Measurements from ENCODE around the gene TAMALIN.

TAMALIN gene

DNA sequence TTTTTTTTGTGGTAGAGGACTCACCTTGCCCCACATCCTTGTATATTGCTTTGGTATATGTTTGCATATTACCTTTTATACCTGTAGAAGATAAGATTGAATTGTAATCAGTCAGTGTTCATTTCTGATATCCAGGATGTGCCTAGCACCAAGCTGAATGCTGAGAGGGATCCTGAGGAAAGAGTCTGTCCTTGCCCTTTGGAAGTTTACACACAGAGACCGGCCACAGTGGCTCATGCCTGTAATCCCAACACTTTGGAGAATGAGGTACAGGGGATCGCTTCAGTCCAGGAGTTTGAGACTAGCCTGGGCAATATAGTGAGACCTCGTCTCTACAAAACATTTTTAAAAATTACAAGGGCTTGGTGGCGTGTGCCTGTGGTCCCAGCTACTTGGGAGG is 46.8 kb upstream of the TAMALIN start:
- H3K4me1 ChIP-seq (ENCODE audit: low read length), result peaks cover 14% of the 10 kb centered on the region
- no peaks in the 10 kb centered on the region for H3K36me3 ChIP-seq (replicated peaks; ENCODE audit: insufficient read depth, low read length)
- no peak overlapping the region for H3K9ac ChIP-seq (ENCODE audit: low read length)
- no peaks in the 10 kb centered on the region for H3K27me3 ChIP-seq (replicated peaks; ENCODE audit: insufficient read depth, low read length)
- no peak overlapping the region for H3K4me2 ChIP-seq (ENCODE audit: low read depth, low read length)
- H4K20me1 ChIP-seq (ENCODE audit: insufficient read depth, low read length), result no peaks in the 10 kb centered on the region
- no peaks in the 10 kb centered on the region for H3K9me2 ChIP-seq (replicated peaks; ENCODE audit: insufficient read depth, low read length)
- no peak overlapping the region for H3K27ac ChIP-seq (ENCODE audit: low read length)
- H3K9me3 ChIP-seq (replicated peaks; ENCODE audit: insufficient read depth, low read length), result no peaks in the 10 kb centered on the region
- peaks cover 12% of the 10 kb centered on the region; the same call in 1 of the 2 replicates for H3F3A ChIP-seq (ENCODE audit: insufficient read depth, low read length)
- H3K4me3 ChIP-seq (ENCODE audit: low read length), result no peak overlapping the region
- DNase-seq, result no peak
- TF ChIP-seq, protein P1, sequence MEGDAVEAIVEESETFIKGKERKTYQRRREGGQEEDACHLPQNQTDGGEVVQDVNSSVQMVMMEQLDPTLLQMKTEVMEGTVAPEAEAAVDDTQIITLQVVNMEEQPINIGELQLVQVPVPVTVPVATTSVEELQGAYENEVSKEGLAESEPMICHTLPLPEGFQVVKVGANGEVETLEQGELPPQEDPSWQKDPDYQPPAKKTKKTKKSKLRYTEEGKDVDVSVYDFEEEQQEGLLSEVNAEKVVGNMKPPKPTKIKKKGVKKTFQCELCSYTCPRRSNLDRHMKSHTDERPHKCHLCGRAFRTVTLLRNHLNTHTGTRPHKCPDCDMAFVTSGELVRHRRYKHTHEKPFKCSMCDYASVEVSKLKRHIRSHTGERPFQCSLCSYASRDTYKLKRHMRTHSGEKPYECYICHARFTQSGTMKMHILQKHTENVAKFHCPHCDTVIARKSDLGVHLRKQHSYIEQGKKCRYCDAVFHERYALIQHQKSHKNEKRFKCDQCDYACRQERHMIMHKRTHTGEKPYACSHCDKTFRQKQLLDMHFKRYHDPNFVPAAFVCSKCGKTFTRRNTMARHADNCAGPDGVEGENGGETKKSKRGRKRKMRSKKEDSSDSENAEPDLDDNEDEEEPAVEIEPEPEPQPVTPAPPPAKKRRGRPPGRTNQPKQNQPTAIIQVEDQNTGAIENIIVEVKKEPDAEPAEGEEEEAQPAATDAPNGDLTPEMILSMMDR (IDR thresholded peaks at IDR 0.05; ENCODE audit: low read length), result no peak
- no peak for TF ChIP-seq EZH2phosphoT487 (IDR thresholded peaks at IDR 0.05; ENCODE audit: low read length)
- no peak for TF ChIP-seq EZH2 (optimal IDR thresholded peaks at IDR 0.05; ENCODE audit: low read depth, low read length)
- no peak overlapping the region for H2AFZ ChIP-seq (ENCODE audit: low read length)
- H3K79me2 ChIP-seq (ENCODE audit: low read length), result no peaks in the 10 kb centered on the region

DNA sequence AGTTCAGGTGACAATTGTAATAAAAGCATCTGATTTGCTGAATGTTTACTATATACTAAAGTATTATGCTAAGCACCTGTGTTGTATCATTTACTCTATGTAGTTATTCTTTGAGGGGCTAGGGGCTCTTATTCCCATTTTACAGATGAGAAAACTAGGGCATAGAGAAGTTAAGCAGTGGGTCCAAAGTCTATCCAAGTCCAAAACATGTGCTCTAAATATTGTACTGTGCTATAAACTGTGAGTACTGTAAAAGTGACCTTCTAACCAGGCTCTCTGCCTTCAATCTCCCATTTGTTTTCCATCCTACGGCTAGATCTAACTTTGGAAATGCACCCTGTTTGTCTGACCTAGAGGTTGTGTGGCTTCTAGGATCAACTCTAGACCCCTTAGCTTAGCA is 46.3 kb upstream of the TAMALIN start:
- Histone ChIP-seq H3K9me2 (replicated peaks; ENCODE audit: insufficient read depth, low read length) (no peaks in the 10 kb centered on the region), H3K27me3 (replicated peaks; ENCODE audit: insufficient read depth, low read length) (no peaks in the 10 kb centered on the region), H3K36me3 (replicated peaks; ENCODE audit: insufficient read depth, low read length) (no peaks in the 10 kb centered on the region), H3K79me2 (ENCODE audit: low read length) (no peaks in the 10 kb centered on the region), H3K27ac (ENCODE audit: low read length) (no peak overlapping the region), H3K4me1 (ENCODE audit: low read length) (peaks cover 10% of the 10 kb centered on the region), H3F3A (ENCODE audit: insufficient read depth, low read length) (peaks cover 10% of the 10 kb centered on the region; the same call in 1 of the 2 replicates), H2AFZ (ENCODE audit: low read length) (no peak overlapping the region), H3K4me3 (ENCODE audit: low read length) (no peak overlapping the region), H4K20me1 (ENCODE audit: insufficient read depth, low read length) (no peaks in the 10 kb centered on the region), H3K9ac (ENCODE audit: low read length) (no peak overlapping the region), H3K9me3 (replicated peaks; ENCODE audit: insufficient read depth, low read length) (no peaks in the 10 kb centered on the region), H3K4me2 (ENCODE audit: low read depth, low read length) (no peak overlapping the region)
- DNase-seq, result no peak
- TF ChIP-seq, protein P1 (IDR thresholded peaks at IDR 0.05; ENCODE audit: low read length), result no peak

DNA sequence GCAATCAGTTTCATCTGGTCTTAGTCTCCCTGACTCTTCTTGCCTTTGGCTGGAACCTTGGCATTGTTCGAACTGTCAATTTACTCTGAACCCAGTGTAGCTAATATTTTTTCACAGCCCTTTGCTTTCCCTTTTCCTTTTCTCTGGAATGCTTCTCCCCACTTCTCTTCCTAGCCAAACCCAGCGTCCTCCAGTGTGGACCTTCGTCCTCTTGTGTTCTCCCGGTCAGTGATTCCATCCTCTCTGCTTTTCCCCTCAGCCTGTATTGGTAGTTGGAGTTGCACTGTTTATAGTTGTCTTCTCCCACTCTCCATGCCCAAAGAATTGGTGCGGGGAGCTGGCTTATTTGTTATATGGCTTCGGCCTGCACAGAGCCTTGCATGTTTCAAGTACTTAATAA is 45.9 kb upstream of the TAMALIN start:
- H3K27ac ChIP-seq (ENCODE audit: low read length), result no peak overlapping the region
- no peak for DNase-seq
- TF ChIP-seq, protein P1 (IDR thresholded peaks at IDR 0.05; ENCODE audit: low read length), result no peak
- TF ChIP-seq EZH2 (optimal IDR thresholded peaks at IDR 0.05; ENCODE audit: low read depth, low read length) (no peak), EZH2phosphoT487 (IDR thresholded peaks at IDR 0.05; ENCODE audit: low read length) (no peak)
- no peaks in the 10 kb centered on the region for H3K9me3 ChIP-seq (replicated peaks; ENCODE audit: insufficient read depth, low read length)
- no peaks in the 10 kb centered on the region for H3K27me3 ChIP-seq (replicated peaks; ENCODE audit: insufficient read depth, low read length)
- peaks cover 7% of the 10 kb centered on the region for H3K4me1 ChIP-seq (ENCODE audit: low read length)
- H3F3A ChIP-seq (ENCODE audit: insufficient read depth, low read length), result peaks cover 6% of the 10 kb centered on the region; the same call in 1 of the 2 replicates
- no peaks in the 10 kb centered on the region for H4K20me1 ChIP-seq (ENCODE audit: insufficient read depth, low read length)
- H3K4me2 ChIP-seq (ENCODE audit: low read depth, low read length), result no peak overlapping the region
- no peaks in the 10 kb centered on the region for H3K79me2 ChIP-seq (ENCODE audit: low read length)
- H3K4me3 ChIP-seq (ENCODE audit: low read length), result no peak overlapping the region
- H2AFZ ChIP-seq (ENCODE audit: low read length), result no peak overlapping the region
- no peak overlapping the region for H3K9ac ChIP-seq (ENCODE audit: low read length)
- H3K36me3 ChIP-seq (replicated peaks; ENCODE audit: insufficient read depth, low read length), result no peaks in the 10 kb centered on the region
- H3K9me2 ChIP-seq (replicated peaks; ENCODE audit: insufficient read depth, low read length), result no peaks in the 10 kb centered on the region

All from MM.1S (cell line).